ENCODE results near the gene GPR146. TPM values are rescaled to one million over a fixed set of nuclear protein-coding genes. Genes with fewer than 3 reads are reported as not detected.

The GPR146 gene
- total and polyA plus RNA-seq, 2 of the 4 experiments (the other 2 are of a cell fraction), result 2.2 to 3.4 TPM

DNA sequence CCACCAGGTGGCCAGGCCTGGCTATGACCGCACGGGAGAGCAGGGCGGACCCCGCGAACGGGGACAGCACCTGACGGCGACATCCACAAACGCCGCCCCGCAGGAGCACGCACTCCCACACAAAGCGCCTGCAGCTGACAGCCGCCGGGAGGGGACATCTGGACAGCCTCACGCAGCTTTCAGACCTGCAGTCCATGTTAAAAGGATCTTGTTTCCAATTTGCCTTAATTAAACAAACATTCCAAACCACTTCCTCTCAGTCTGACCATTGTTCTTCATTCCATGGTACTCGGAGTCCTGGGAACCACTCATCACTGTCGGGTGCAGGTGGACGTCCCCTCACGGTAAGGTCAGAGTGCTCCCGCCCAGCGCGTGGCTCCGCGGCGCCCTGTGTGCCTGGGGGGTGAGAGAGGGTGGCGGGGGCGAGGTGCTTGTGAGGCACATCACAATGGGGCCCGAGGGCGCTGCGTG lies 37.6 kb downstream of the GPR146 start:
- no peak overlapping the region for H2BK20ac ChIP-seq (ENCODE audit: low read depth, low read length)
- peaks cover 0 to 6% of the 10 kb centered on the region in 2 experiments; a peak in 1 of 4 replicates for H3K79me1 ChIP-seq (ENCODE audit: low read depth in 1 of 2, low read length in 2 of 2)
- dilution Hi-C loops (cut with HindIII; ENCODE audit: low sequenced_read_pairs, unreplicated experiment) (no loop called here), in situ Hi-C loops (cut with MboI; ENCODE audit: low sequenced_read_pairs) (no loop called here), intact Hi-C loops (cut with micrococcal nuclease) (no loop called here)
- no peaks in the 10 kb centered on the region for H3K36me3 ChIP-seq (ENCODE audit: control insufficient read depth, insufficient read depth, low read length)
- H2AK9ac ChIP-seq (replicated peaks; ENCODE audit: low read depth, low read length, poor library complexity), result no peak overlapping the region
- H3K4ac ChIP-seq (ENCODE audit: low read depth, low read length), result no peak overlapping the region
- peak; percentile 25; the same call in 1 of the 2 replicates for TF ChIP-seq MAZ (IDR thresholded peaks at IDR 0.05; ENCODE audit: borderline replicate concordance, low read depth, low read length)
- peak; percentile 81 for TF ChIP-seq BHLHE40 (IDR thresholded peaks at IDR 0.05; ENCODE audit: low read depth, low read length)
- no peak for TF ChIP-seq RAD21 (IDR thresholded peaks at IDR 0.05; ENCODE audit: low read length)
- peak; percentile 92 for TF ChIP-seq RCOR1 (IDR thresholded peaks at IDR 0.05; ENCODE audit: insufficient replicate concordance, low read length)
- ChIA-PET CTCF (interaction anchor here (1.2 kb wide), 1 partner anchor 23 kb away, joined by 4 read pairs; no protein-coding TSS in a partner anchor), POLR2A (ENCODE audit: unreplicated experiment) (no interaction called here)
- H2BK120ac ChIP-seq (ENCODE audit: low read depth, low read length), result no peak overlapping the region
- H4K5ac ChIP-seq (ENCODE audit: low read depth, low read length), result no peak overlapping the region
- peaks cover 12% of the 10 kb centered on the region for H3K4me1 ChIP-seq (ENCODE audit: control insufficient read depth, insufficient read depth, low read length)
- H2AK5ac ChIP-seq (ENCODE audit: low read depth, low read length), result no peak overlapping the region
- H3K18ac ChIP-seq (ENCODE audit: low read depth, low read length), result no peak overlapping the region
- no TSS peak for BruUV-seq (replicated peaks)
- no peak overlapping the region for H3K14ac ChIP-seq (replicated peaks; ENCODE audit: low read depth, low read length)
- DNase-seq (peak; percentile 89), ATAC-seq (ENCODE audit: low read depth) (peak; percentile 47)
- H3K9me1 ChIP-seq (ENCODE audit: insufficient read depth, low read length), result no peaks in the 10 kb centered on the region
- no peak overlapping the region for H3K4me3 ChIP-seq (ENCODE audit: insufficient read depth, low read depth, low read length)
- peaks cover 66% of the 10 kb centered on the region for H4K20me1 ChIP-seq (ENCODE audit: insufficient read depth, low read length)
- no peak overlapping the region for H3K23ac ChIP-seq (ENCODE audit: low read depth, low read length)
- H3K9ac ChIP-seq (ENCODE audit: low read depth, low read length), result no peak overlapping the region
- no peak overlapping the region for H3K56ac ChIP-seq (ENCODE audit: extremely low read depth, insufficient read depth, low read length)
- H2AFZ ChIP-seq (replicated peaks; ENCODE audit: low read length, poor library complexity), result peak overlapping the region; percentile 24
- no peak overlapping the region for H2BK15ac ChIP-seq (ENCODE audit: low read depth, low read length)
- H2BK5ac ChIP-seq (ENCODE audit: low read depth, low read length, poor library complexity, severe bottlenecking), result no peak overlapping the region
- no peak overlapping the region for H3K27ac ChIP-seq (ENCODE audit: insufficient read depth, low read length)
- H3K9me3 ChIP-seq (ENCODE audit: control insufficient read depth, insufficient read depth, low read length), result no peaks in the 10 kb centered on the region
- no peak overlapping the region for H4K8ac ChIP-seq (ENCODE audit: low read depth in 2 of 2, low read length in 2 of 2)
- 41% methylated on average over 10 of the region's 31 CpGs; no CpG with 5 or more reads in 1 of the 2 experiments for WGBS, 2 experiments (ENCODE audit: extremely low coverage in 2 of 2, insufficient read length in 1 of 2)
- H3K27me3 ChIP-seq (ENCODE audit: control insufficient read depth, insufficient read depth, low read length), result no peaks in the 10 kb centered on the region
- H4K91ac ChIP-seq (ENCODE audit: insufficient read depth, low read depth, low read length), result no peak overlapping the region
- peak overlapping the region; percentile 5; the same call in 1 of the 2 replicates for H3K4me2 ChIP-seq (ENCODE audit: low read depth, low read length)
